Glutamatergic neuron (in vitro differentiated cells): Measurements from ENCODE around the gene COMMD4. TPM values are rescaled to one million over a fixed set of nuclear protein-coding genes. Genes with fewer than 3 reads are reported as not detected.

Experiments used
- DNase-seq: peaks from one replicate; pipeline ENCODE4 v3.0.0; 2022
- H3K27ac Mint-ChIP-seq: one replicate; pipeline ENCODE4 v1.8.0; 2020; ENCODE audit warnings: mild to moderate bottlenecking, mixed read lengths, inconsistent platforms; ENCODE audit not compliant: unreplicated experiment
- H3K27me3 Mint-ChIP-seq: one replicate; pipeline ENCODE4 v1.8.0; 2020; ENCODE audit warnings: mild to moderate bottlenecking, moderate library complexity, mixed read lengths, inconsistent platforms; ENCODE audit not compliant: unreplicated experiment
- H3K36me3 Mint-ChIP-seq: one replicate; pipeline ENCODE4 v1.8.0; 2020; ENCODE audit warnings: mild to moderate bottlenecking, mixed read lengths, inconsistent platforms; ENCODE audit not compliant: unreplicated experiment
- H3K4me1 Mint-ChIP-seq: one replicate; pipeline ENCODE4 v1.8.0; 2020; ENCODE audit warnings: mild to moderate bottlenecking, low read depth, mixed read lengths, inconsistent platforms; ENCODE audit not compliant: unreplicated experiment
- H3K4me3 Mint-ChIP-seq: one replicate; pipeline ENCODE4 v1.8.0; 2020; ENCODE audit warnings: mild to moderate bottlenecking, mixed read lengths, inconsistent platforms; ENCODE audit not compliant: unreplicated experiment
- H3K9me3 Mint-ChIP-seq: one replicate; pipeline ENCODE4 v1.8.0; 2020; ENCODE audit warnings: mild to moderate bottlenecking, moderate library complexity, mixed read lengths, inconsistent platforms; ENCODE audit not compliant: unreplicated experiment
- total RNA-seq: library from RNA; stranded (reverse); fragmentation: NEBNext Ultra II Directional; extraction: Animal tissue kit (Norgen Biotek cat#: 25700); gene quantifications from one replicate; pipeline ENCODE4 v1.2.1, GENCODE V29; 2021; ENCODE audit not compliant: unreplicated experiment
- TF ChIP-seq, protein P1 (sequence below): fragments of 200-600 bp; sonication (generic); IDR thresholded peaks from one replicate; pipeline ENCODE4 v1.5.0; 2021; ENCODE audit not compliant: partially characterized antibody, unreplicated experiment

COMMD4 gene
- total RNA-seq, 1 donor from 2014 or later = 66.2 TPM

DNA sequence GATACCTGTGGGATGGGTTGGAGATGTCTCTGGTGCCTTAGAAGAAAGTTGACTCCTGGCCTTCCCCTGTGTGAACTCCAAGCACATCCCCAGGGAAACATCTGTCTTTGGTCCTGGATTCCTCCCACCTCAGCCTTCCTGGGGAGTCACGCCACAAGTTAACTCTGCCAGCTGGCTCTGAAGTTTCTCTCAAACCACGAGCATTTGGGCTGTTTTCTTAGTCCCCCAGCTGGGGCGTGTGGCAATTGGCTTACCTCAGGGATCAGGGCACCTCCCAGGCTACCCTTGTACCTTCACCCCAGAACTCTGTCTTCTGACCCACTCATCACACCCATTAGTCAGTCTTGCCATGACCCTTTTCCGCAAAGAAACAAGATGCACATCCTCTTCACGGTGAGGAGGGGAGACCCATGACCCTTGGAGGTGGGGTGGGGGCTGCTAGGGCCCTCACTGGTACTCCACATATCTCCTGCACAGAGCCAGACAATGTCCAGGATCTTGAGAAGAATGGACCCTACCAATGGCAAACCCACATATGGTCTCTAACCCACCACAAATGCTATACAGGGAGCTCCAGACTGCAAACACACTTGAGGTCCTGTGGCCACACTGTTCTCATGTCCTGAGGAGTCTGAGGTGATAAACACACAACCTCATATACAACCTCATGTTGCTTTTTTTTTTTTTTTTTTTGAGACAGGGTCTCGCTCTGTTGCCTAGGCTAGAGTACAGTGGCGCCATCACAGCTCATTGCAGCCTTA lies 14.9 kb downstream of the COMMD4 start:
- H3K4me1 Mint-ChIP-seq = peaks cover 1% of the 10 kb centered on the region
- no peak overlapping the region for H3K4me3 Mint-ChIP-seq
- peaks cover 9% of the 10 kb centered on the region for H3K9me3 Mint-ChIP-seq
- TF ChIP-seq, protein P1, sequence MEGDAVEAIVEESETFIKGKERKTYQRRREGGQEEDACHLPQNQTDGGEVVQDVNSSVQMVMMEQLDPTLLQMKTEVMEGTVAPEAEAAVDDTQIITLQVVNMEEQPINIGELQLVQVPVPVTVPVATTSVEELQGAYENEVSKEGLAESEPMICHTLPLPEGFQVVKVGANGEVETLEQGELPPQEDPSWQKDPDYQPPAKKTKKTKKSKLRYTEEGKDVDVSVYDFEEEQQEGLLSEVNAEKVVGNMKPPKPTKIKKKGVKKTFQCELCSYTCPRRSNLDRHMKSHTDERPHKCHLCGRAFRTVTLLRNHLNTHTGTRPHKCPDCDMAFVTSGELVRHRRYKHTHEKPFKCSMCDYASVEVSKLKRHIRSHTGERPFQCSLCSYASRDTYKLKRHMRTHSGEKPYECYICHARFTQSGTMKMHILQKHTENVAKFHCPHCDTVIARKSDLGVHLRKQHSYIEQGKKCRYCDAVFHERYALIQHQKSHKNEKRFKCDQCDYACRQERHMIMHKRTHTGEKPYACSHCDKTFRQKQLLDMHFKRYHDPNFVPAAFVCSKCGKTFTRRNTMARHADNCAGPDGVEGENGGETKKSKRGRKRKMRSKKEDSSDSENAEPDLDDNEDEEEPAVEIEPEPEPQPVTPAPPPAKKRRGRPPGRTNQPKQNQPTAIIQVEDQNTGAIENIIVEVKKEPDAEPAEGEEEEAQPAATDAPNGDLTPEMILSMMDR = no peak
- peaks cover 6% of the 10 kb centered on the region for H3K27me3 Mint-ChIP-seq
- no peak for DNase-seq
- no peak overlapping the region for H3K27ac Mint-ChIP-seq
- no peaks in the 10 kb centered on the region for H3K36me3 Mint-ChIP-seq

DNA sequence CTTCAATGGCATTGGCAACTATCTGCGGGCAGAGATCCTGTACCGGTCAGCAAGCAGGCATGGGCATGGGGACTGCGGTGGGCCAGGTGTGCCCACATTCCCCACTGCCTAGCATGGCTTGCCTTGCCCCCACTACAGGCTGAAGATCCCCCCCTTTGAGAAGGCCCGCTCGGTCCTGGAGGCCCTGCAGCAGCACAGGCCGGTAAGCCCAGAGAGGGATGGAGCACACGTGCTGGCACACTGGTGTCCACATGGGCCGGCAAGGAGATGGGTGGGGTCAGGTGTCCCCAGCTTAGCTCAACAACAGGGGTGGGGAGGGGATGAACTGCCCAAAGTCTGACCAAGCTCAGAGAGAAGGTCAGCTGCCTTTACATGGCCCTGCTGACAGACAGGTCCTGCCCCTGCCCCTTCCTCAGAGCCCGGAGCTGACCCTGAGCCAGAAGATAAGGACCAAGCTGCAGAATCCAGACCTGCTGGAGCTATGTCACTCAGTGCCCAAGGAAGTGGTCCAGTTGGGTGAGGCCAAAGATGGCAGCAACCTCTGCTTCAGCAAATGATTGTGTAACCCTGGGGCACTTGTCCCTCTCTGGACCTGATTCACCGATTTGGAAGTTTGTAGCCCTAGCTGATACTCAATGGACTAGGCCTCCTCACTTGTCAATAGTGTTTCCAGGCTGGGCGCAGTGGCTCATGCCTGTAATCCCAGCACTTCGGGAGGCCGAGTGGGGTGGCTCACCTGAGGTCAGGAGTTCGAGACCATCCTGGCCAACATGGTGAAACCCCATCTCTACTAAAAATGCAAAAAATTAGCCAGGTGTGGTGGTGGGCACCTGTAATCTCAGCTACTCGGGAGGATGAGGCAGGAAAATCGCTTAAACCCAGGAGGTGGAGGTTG lies 16.6 kb downstream of the COMMD4 start:
- TF ChIP-seq, protein P1 = no peak
- Mint-ChIP-seq H3K27ac (no peak overlapping the region), H3K9me3 (peaks cover 5% of the 10 kb centered on the region), H3K4me3 (no peak overlapping the region), H3K4me1 (peaks cover 1% of the 10 kb centered on the region), H3K36me3 (no peaks in the 10 kb centered on the region), H3K27me3 (peaks cover 3% of the 10 kb centered on the region)
- DNase-seq = no peak

DNA sequence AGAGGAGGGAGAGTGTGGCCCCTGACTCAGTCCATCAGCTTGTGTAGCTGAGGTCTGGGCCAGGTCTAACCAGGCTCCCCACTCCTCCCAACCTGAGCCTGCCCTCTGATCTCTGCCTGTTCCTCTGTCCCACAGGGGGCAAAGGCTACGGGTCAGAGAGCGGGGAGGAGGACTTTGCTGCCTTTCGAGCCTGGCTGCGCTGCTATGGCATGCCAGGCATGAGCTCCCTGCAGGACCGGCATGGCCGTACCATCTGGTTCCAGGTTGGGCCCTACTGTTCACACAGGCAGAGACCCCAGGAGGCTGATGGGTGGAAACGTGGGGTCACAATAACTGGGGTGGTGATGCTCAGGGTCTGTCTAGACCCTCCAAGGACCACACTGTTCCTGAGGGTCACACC lies 17.7 kb downstream of the COMMD4 start:
- peaks cover 5% of the 10 kb centered on the region for H3K9me3 Mint-ChIP-seq
- peaks cover 3% of the 10 kb centered on the region for H3K27me3 Mint-ChIP-seq
- H3K36me3 Mint-ChIP-seq = no peaks in the 10 kb centered on the region
- no peak overlapping the region for H3K4me3 Mint-ChIP-seq
- no peaks in the 10 kb centered on the region for H3K4me1 Mint-ChIP-seq
- DNase-seq = no peak
- TF ChIP-seq, protein P1 = no peak
- no peak overlapping the region for H3K27ac Mint-ChIP-seq

DNA sequence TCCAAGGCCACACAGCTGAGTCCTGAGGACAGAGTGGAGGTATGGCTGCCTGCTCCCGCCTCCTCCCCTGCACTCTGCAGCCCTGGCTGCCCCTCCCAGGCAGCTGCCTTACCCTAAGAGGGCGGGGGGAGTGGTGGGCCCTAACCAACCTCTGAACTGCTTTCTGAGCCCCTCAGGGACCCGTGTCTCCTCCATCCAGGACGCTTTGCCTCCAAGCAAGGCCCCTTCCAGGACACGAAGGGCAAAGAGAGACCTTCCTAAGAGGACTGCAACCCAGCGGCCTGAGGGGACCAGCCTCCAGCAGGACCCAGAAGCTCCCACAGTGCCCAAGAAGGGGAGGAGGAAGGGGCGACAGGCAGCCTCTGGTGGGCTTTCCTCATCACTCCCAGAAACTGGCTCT lies 18.6 kb downstream of the COMMD4 start:
- H3K36me3 Mint-ChIP-seq = no peaks in the 10 kb centered on the region
- H3K4me1 Mint-ChIP-seq = no peaks in the 10 kb centered on the region
- no peak for DNase-seq
- H3K4me3 Mint-ChIP-seq = no peak overlapping the region
- no peak overlapping the region for H3K27ac Mint-ChIP-seq
- TF ChIP-seq, protein P1 = no peak
- H3K9me3 Mint-ChIP-seq = peaks cover 5% of the 10 kb centered on the region
- peaks cover under 1% of the 10 kb centered on the region for H3K27me3 Mint-ChIP-seq
